Non-pigmented ciliary epithelial cell (primary cell): ENCODE measurements around the gene LKAAEAR1.
"Not testable (repeated sequence)": the region's sequence is repeated elsewhere in the genome, so short reads cannot be mapped to it uniquely, and the experiment has no call there.

ENCODE experiments used
- DNase-seq: peaks from one replicate; pipeline ENCODE4 v3.0.0-alpha.2; 2010; ENCODE audit warnings: low read depth

LKAAEAR1 gene

DNA sequence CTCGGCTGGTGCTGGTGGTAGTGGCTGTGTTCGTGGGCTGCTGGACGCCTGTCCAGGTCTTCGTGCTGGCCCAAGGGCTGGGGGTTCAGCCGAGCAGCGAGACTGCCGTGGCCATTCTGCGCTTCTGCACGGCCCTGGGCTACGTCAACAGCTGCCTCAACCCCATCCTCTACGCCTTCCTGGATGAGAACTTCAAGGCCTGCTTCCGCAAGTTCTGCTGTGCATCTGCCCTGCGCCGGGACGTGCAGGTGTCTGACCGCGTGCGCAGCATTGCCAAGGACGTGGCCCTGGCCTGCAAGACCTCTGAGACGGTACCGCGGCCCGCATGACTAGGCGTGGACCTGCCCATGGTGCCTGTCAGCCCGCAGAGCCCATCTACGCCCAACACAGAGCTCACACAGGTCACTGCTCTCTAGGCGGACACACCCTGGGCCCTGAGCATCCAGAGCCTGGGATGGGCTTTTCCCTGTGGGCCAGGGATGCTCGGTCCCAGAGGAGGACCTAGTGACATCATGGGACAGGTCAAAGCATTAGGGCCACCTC is 14.3 kb upstream of the LKAAEAR1 start:
- no peak for DNase-seq

DNA sequence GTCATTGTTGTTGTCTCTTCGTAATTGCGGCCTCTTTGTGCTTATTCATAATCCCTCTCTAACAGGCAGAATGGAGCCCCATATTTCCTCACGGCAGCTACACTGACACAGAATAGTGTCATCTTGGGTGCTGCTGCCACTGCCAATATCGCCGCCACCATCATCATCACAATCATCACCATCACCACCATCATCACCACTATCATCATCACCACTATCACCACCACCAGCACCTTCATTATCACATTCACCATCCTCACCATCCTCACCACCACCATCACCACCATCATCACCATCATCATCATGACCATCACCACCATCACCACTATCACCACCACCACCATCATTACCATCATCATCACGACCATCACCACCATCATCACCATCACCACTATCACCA is 12.3 kb upstream of the LKAAEAR1 start:
- no peak for DNase-seq

DNA sequence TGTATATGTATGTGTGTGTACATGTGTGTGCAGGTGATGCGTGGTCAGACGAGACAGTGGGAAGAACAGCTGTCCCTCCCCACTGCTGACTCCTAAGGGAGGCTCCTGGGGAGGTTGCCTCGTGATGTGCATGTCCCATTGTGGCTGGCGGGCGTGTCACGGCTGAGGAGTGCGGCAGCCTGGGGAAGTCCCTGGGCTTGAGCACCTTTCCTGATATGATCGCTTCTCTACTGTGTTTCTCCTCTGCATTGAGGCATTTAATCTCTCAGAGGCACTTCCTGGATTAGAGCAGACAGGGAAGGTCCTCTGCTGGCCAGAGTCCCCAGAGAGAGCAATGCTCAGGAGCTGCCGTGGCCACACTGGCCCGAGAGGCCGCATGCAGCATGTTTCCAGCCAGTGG is 11.7 kb upstream of the LKAAEAR1 start:
- no peak for DNase-seq

DNA sequence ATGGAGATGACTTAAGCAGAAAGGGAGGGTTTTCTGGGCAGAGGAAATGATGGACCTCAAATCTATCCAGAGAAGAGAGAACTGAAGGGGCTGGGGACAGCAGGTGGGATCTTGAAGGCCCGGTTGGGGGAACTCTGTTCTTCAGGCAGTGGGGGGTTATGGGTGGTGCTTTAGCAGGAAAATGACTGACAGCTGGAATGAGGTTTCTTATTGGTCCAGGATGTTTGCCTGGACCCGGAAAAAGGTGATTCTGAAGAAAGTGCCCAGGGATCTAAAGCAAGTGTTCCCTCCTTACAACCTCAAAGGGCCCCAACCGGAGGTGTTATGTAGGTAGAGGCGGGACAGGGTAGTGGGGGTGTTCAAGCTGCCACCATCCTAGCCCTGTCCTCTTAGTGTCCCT is 11.3 kb upstream of the LKAAEAR1 start:
- DNase-seq: no peak

DNA sequence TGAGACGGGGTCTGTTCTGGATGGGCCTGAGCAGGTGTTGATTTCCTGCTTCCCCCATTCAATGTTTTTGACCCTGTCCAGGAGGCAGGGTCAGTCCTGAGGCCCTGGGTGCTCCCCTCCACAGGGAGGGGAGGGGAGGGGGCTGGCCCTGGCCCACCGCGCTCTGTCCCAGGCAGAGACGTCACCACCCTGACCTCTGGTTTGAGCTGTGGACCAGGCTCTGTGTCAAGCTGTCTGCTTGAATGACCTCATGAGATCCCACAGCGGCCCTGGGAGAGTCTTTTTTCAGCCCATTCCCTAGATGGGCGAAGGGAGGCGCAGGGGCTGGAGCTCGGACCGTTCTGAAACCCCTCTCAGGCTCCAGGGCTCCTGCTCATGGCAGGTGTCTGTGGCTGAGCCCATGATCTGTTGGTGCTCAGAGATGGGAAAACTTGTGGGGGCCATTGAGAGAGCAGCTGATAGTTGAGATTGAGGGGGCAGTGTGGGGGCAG is 8.9 kb upstream of the LKAAEAR1 start:
- DNase-seq: no peak

DNA sequence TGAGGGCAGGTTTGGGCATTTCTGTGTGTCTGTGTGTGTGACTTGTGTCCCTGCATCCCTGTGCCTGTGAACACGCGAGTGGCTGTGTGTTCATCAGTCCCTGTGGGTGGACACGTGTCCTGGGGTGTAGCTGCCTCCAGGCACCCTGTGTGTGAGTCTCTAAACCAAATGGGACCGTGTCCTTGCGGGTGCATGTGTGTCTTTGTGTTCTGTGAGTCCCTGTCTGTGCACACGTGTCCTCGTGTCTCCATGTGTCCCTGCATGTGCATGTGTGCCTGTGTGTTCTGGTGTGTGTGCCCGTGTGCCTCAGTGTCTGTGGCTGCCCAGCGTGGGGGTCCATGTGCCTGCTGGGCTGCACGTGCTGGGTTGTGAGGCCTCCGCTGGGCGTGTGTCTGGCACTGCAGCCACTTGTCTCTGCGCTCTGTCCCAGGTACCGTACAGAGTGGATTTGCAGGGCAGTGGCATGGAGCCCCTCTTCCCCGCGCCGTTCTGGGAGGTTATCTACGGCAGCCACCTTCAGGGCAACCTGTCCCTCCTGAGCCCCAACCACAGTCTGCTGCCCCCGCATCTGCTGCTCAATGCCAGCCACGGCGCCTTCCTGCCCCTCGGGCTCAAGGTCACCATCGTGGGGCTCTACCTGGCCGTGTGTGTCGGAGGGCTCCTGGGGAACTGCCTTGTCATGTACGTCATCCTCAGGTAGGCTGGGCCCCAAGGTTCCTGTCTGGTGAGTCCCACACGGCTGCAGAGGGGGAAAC is 8.2 kb upstream of the LKAAEAR1 start:
- no peak for DNase-seq

DNA sequence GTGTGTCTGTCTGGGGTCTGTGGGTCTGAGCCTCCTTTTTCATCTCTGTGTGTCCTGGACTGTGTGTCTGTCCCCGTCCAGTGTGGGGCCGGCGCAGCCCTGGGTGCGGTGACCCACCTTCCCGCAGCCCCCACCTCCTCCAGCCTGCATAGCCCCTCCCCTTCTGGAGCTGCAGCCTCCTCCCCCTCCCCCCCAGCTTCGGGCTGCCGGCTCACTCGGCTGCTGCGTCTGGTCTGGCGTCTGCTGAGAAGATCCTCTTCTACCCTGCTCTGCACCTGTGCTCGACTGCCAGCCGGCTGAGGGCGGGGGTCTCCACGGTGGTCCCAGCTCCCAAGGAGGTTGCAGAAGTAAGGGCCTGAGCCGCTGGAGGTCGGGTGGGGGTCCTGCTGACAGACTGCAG is 7.6 kb upstream of the LKAAEAR1 start:
- DNase-seq: no peak

DNA sequence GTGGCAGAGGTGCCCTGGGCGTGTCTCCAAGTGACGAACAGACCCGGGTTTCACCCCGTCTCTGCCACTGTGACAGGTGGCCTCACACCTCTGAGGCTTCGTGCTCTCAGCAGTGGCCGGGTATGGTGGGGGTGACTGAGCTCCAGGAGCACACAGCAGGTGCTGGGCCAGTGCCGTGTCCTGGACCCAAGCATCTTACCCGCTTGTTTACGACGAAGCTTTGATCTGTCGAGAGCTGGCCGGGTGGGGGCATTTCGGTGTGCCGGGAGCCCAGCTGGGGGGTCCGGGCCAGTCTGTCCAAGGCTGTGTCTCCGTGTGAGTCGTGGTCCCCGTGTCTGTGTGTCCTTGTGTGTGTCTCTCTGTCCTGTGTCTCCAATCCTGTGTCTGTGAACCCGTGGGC is 7.1 kb upstream of the LKAAEAR1 start:
- no peak for DNase-seq

DNA sequence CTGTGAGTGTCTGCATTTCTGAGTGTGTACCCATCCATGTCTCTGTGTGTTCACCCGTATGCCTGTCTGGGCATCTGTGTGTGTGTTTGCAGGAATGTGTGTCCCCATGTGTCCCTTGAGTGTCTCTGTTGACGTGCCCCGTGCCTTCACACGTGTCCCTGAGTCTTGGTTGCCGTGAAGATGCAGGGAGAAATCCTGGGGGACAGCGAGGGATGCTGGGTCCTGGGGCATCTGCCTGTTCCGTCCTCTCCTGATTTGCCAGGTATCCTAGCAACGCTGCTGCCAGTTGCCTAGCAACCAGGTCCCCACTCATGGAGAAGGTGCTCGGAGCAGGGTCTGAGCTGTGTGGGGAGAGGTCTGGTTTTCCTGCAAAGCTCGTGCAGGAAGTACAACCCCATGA is 6.0 kb upstream of the LKAAEAR1 start:
- DNase-seq: no peak

DNA sequence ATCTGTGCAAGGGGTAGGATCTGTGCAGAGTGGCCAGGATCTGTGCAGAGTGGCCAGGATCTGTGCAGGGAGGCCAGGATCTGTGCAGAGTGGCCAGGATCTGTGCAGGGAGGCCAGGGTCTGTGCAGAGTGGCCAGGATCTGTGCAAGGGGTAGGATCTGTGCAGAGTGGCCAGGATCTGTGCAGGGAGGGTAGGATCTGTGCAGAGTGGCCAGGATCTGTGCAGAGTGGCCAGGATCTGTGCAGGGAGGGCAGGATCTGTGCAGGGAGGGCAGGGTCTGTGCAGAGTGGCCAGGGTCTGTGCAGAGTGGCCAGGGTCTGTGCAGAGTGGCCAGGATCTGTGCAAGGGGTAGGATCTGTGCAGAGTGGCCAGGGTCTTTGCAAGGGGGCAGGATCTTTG is 4.4 kb upstream of the LKAAEAR1 start:
- not testable (repeated sequence) for DNase-seq

DNA sequence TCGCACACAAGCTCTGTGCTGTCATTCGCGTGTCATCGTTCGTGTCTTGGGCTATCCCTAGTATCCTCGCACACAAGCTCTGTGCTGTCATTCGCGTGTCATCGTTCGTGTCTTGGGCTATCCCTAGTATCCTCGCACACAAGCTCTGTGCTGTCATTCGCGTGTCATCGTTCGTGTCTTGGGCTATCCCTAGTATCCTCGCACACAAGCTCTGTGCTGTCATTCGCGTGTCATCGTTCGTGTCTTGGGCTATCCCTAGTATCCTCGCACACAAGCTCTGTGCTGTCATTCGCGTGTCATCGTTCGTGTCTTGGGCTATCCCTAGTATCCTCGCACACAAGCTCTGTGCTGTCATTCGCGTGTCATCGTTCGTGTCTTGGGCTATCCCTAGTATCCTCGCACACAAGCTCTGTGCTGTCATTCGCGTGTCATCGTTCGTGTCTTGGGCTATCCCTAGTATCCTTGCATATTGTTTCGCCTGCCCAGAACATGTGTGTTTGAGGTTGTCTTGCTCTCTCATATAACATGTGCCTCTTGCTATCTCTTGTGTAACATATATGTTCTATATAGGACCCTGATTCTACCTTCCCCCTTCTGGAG is 3.1 kb upstream of the LKAAEAR1 start:
- DNase-seq: not testable (repeated sequence)

DNA sequence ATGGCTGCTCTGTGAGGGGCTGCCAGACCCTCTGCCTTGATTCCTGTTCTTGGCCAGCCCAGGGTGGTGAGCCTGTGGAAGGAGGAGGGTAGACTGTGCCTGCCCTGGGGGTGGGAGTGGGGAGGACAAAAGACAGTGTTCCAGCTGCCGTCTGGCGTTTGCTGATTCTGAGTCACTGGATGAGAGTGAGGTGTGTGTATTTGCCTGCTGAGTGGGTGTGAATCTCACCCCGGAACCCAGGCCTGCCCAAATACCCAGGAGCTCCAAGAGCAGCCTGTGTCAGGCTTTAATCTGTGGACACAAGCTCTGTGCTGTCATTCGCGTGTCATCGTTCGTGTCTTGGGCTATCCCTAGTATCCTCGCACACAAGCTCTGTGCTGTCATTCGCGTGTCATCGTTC is 2.6 kb upstream of the LKAAEAR1 start:
- DNase-seq: no peak

DNA sequence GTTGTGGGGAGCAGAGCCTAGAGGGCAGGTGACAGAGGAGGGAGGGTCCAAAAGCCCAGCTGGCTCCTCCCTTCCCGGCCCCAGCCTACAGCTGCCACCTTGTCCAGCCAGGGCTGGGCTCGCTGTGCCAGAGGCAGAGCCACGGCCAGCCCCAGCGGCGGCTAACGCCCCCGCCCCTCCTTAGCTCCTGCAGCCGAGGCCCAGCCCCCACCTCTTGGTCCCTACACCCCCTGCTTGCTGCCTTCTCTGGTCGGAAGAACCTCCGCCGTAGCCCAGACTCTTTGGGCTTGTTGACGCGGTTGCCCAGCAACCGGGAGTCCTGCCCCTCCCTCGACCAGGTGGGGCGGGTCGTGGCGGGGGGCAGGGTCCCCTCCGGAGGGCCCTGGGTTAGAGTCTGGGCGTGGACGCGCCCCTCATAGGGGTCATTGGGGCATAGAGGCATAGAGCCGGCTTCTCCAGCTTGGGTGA is 521 bp upstream of the LKAAEAR1 start:
- DNase-seq: no peak

DNA sequence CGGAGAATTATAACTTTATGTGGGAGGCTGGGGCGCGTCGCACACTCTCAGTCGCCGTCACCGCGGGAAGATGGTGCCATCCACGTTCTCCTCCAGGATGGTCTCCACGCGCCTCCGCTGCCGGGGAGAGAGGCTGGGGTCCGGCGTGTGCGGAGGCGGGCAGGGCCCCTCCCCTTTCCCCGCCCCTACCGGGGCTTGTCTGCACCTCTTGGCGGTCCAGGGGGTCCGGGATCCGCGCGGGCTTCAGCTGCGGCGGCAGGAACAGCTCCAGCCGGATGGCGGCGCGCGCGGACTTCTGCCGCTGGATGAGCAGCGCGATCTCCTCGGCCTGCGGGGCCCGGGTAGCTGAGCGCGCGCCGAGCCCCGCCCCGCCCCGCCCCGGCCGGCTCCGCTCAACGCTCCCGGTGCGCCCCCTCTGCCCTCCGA is 807 bp downstream of the LKAAEAR1 start:
- DNase-seq: no peak

DNA sequence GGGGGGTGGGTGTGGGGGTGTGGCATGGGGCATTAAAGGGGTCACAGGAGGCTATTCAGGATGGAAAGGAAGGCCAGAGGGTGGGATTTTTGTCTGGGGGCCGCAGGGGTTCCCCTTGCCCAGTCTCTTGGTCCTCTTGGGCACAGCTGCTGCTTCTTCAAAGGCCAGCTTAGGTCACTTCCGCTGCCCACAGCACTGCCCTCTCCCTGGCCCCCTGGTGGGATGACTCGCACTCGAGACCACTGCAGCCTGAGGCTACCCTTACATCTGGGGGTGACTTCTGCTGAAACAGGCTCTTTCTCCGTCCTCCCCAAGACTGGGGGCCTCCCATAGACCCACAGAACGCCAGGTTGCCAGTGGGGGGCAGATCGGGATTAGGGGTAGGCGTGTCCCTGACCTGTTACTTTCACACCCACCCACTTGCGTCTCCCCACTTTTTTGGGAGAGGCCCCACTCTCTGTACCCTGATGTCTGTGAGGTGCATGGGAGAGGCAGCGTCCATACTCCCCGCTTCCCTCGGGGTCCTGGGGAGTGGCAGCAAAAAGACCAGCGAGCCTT is 1.3 kb downstream of the LKAAEAR1 start:
- DNase-seq: no peak

DNA sequence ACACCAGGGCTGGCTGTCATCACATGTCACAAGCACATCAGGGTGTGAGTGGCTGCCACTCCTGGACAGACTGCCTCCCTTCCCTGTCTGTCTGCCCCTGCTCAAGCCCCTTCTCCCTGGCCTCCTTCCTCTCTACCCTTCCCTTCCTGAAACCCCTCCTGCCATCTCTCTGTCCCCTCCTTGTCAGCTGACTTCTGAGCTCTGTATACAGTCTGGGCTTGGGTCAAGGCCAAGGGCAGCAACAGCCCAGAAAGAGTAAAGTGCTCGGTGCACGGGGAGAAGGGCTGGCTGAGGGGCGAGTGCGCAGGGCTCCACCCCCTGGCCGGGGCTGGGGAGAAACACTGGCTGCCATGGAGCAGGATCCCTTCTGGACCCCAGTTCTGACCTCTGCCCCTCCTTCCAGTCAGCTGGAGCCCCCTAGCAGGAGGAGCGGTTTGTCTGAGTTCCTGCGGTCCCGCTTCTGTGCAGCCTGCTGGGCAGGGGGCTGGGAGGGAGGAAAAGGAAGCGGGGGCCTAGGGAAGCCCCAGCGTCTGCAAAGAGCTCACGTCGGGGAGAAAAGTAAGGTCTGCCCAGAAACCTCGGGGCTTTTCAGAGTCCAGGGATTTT is 2.0 kb downstream of the LKAAEAR1 start:
- DNase-seq: no peak

DNA sequence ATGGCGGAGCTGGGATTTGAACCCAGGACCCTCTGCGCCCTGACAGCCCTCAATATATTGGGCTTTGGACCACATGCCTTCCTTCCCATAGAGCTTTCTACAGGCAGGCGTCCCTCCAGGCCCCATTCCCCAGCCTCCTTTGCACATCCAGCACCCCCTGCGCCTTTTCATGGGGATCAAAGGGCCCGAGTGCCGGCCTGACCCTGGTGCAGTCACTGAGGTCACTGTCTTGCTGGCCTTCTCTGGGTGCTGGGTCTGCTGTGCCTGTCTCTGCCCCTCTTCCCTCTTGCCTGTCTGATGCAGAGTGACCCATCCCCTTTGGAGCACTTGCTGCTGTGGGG is 2.6 kb downstream of the LKAAEAR1 start:
- DNase-seq: no peak

DNA sequence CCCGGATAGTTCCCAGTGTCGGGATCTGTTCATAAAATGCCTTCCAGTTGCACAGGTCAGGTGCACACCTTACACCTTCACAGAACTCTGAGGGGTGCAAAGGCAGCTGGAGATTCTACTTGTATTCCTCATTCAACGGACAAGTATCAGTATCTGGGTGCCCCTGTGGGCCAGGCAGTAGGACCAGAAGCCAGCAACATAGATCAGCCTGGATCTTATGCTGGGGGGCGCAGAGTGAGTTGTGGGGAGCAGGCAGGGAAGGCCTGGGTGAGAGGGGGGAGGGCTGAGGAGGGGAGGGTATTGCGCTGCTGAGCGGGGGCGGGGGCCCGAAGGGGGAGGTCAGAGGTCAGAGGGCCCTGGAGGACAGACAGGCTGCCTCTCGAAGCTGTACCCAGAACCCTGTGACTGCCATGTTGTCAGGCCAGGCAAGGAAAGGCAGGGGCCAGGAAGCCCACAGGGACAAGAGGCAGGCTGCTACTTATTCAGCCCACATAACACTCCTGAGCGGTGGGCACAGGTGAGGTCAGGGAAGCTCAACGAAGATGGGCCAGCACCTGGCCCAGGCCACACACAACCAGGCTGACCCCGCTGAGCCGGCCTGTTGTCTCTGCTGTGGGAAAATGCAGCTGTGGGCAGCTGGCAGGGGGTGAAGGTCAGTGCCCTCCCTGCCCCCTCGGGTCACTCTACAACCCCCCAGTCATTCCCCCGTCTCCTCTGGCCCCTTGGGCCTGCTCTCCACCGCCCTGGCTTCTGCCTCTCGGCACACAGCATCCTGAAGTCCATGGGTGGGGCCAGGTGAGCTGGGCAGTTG is 3.2 kb downstream of the LKAAEAR1 start:
- no peak for DNase-seq

DNA sequence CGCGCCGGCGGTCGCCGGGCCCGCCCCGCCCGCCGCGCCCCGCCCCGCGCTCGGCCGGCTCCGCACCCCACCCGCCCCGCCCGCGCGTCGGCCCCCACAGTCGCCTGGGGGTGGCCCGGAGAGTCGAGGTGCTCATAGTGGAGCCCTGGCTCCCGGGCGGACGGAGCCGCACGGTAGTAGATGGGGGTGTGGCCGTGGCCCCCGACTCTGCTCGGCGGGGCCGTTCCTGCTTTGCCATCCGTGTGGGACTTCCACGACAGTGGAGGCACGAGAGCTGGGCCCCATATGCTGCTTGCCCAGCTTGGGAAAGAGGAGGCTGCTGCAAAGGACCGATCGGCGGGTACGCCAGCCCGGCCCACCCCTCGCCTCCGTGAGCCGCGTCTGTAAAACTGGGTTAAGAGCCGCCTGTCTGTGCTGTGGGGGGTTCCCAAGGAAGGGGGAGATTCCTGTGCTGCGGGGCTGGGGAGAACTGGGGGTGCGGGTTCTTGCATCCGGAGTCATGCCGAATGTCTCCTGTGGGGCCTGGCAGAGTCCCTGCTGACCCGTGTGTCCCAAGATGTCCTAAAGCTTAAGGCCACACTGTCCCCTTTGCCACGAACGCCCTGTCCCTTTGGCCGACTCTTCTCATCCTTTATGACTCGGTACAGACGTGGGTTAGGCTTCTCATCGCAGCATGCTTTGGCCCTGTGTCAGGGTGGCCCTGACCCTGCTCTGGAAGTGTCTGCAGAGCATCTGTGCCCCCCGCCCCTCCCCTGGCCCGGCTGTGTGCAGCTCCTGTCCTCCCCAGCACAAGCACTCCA is 4.0 kb downstream of the LKAAEAR1 start, which contains the start of gene OPRL1:
OPRL1 (plus strand) TSS at position 70 of the 800 bp plus-strand sequence. CDS start 12,639 bp downstream, outside the sequence.
- DNase-seq: no peak

DNA sequence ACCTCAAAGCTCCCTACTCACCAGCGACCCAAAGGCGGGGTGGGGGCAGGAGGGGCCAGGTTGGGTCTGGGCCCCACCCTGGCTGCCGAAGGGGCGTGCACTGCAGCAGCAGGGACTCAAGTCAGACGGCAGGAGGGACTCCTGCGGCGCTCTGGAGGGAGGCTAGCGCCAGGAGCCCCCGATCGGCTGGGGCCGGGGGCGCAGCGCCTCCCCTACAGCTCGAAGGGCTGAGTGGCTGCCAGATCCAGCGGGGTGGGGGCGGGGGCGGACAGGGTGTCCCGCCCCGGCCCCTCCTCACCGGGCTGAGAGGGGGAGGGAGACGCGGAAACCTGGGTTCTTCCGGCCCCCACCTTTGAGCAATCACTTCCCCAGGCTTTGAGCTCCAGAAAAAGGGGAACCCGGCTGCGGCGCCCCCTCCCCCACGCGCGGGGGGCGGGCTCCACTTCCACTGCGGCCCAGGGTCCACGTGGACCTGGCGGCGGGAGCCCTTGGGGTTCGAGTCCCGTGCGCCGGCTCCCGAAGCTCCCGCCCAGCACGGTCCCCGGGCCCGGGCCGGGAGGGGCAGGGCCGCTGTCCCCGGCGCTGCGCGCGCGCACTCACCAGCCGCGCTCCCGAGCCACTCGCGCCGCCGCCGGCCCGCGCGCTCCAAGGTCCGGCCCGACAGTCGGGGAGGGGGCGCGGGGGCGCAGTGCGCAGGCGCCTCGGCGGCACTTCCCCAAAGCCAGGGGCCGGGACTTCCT is 4.8 kb downstream of the LKAAEAR1 start, which contains the start of gene RGS19:
RGS19 (minus strand) TSS at position 246 of the 740 bp plus-strand sequence. CDS start 2,632 bp downstream, outside the sequence.
- DNase-seq: no peak
